A172 (cell line): ENCODE results near the gene NAALADL1. TPM values are rescaled to one million over a fixed set of nuclear protein-coding genes. Genes with fewer than 3 reads are reported as not detected.

Experiments used
- DNase-seq: peaks from one replicate; pipeline ENCODE4 v3.0.0-alpha.2; 2015; ENCODE audit warnings: low spot score
- total RNA-seq: library from RNA; depleted of rRNA; stranded (reverse); fragments of >200 nt; shearing (Covaris generic); gene quantifications from 2 replicates; pipeline ENCODE4 v1.2.3, GENCODE V29; 2014

NAALADL1 gene
- total RNA-seq, 1 experiment from 2014 or later, result not detected

DNA sequence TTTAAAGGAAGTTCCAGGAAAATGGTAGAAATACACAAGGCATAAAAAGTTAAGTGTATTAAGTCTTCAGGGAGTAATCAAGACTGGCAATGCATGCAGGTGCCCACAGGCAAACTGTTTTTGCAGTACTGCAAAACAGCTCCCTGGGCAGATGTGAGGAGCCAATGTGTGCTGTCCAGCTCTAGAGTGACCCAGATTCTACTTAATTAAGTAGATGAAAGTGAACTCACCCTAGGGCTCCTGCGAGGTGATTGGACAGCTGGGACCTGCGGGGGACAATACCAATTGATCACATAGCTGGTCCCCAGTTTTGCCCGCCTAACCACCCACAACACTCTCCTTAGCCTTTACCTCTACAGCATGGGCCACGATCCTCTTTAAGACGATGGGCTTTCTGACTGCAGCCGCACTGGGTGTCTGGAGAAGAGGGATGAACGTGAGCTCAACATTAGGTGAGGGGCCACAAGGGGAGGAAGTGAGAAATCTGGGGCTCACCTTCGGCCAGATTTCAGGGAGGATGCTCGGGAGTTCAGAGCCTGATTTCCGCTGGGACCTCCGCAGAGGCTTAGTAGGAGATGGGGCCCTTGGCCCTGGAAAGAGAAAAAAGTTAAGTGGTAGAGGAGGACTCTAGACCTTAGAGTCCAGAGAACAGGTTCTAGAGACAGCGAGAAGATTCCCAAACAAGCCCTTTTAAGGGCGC is 24.9 kb upstream of the NAALADL1 start:
- no peak for DNase-seq

DNA sequence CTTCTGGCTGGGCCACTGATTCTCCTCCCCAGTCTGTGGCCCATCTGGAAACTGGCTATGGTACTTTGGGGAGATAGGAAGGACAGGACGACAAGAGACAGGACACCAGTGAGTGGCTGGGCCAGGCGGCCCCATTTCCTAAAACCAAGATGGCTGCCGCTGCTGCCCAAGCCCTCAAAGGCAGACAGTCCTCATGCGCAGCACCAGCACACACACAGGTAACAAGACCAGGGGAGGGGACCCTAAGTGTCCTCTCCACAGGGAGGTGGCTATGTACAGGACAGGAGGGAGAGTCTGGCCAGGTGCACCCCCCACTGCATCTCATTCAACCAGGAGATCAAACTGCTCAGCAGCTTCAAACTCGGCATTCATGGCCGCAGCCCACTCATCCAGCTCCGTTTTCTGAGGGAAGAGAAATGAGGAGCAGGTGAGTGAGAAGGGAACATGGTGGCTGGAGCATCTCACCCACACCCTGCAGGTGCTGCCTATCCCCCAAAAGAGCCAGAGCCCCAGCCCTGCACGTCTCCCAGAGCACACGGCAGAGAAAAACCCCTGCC is 20.5 kb upstream of the NAALADL1 start:
- no peak for DNase-seq

DNA sequence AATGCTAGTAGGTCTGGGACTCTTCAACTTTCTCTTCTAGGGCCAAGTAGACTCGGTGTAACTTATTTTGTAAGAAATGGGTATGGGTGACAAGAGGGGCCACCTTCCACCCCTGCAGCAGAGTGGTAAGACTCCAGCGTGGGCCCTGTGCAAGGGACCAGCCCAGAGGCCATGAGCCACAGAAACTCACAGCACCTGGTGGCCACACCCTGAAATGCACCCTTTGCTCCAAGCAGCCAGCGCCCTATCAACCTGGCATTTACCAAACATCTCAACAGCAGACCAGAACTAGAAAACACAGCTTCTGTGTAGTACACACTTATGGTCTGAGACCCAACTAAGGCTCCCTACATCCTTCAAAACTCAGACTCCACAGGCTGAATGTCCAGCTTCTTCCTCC is 19.8 kb upstream of the NAALADL1 start:
- DNase-seq, result peak; percentile 29

DNA sequence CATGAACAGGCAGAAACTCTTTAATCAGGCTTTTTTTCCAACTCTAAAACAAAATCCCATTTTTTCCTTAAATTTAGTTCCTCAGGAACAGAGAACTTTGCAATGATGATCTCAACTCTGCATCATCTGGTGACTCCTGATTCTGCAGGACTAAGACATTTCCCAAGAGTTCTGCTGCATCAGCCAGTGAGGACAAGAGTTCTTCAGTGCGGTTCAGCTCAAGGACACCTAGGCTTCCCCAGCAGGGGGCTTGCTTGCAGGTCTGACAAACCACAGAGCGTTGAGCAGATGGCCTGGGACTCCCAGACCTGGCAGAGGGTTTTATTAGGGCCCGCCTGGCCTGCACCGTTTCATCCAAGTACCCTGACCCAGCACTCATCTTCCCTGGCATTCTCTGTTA is 19.1 kb upstream of the NAALADL1 start:
- DNase-seq, result no peak

DNA sequence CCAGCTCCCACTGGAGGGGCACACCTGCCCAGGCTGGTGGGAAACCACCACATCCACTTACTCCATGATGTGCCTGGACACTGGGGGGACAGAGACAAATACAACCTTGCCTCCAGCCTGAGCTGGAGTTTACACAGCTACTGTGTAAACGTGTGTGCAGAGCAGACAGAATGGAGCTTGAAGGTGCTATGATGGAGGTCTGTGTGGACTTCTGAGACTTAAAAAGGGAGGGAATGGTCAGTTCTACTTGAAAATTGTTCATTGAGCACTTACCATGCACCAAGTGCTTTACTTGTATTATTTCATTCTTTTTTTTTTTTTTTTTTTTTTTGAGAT is 14.2 kb upstream of the NAALADL1 start:
- no peak for DNase-seq

DNA sequence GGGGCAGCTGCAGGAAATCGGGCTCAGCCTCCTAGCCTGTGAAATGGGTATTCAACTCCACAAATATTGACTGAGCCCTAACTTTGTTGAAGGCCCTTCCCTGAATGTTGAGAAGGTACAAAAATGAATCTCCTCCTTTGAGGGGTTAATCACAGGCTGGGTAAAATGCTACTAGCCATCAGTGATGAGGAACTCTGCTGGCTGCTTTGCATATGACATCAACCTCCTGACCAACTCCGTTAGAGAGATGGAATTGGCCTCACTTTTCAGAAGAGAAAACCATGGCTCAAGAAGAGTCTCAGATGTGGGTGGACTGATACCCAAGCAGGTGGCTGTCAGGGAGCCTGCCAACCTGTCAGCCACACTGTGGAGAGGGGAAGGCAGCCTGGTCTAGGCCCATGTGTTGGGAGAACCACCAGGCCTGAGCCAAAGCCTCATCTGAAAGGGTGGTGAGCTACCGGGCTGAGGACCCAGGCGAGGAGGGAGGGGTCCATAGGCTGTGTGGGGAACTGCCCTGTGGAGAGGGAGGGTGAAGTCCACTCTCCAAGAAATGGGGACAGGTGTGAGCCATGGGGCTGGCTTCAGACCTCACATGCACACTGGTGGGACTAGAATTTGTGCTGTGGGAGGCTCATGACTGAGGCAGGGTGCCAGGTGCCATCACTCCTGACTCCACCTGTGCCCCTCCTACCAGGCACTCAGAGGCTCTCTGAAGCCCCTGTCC is 13.7 kb upstream of the NAALADL1 start:
- no peak for DNase-seq

DNA sequence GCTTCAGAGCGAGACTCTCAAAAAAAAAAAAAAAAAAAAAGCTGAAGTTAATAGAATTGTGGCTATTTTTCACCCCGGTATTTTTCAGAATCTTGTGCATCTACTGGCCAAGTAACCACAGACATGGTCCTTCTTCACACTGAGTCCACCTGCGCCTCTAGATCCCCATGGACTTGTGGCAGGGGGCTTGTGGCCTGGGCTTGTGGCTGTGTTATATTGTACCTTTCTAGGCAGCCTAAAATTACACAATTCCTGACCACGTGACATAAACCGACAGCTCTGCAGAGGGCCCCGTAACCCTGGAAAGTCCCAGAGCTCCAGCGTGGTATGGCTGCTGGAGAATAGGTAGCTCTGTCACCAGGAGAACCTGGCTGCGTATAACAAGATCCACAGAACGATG is 10.9 kb upstream of the NAALADL1 start:
- DNase-seq, result no peak

DNA sequence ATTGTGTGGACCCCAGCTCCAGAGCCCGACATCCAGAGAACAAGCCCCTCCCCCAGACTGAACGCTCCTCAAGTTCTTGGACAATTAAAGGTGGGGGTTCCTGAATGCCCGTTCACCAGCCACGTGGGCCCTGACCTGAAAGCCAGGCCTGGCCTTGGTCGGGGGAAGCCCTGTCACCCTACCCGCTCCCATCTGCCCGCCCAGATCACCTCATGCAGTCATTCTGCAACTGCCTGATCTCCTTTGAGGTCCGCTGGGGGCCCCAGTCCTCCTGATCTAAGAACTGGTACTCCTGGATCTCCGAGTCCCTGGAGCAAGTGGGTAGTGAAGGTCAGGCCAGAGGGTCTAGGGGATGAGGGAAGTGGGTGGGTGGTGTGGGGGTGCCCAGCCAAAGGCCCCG is 9.1 kb upstream of the NAALADL1 start:
- DNase-seq, result no peak

DNA sequence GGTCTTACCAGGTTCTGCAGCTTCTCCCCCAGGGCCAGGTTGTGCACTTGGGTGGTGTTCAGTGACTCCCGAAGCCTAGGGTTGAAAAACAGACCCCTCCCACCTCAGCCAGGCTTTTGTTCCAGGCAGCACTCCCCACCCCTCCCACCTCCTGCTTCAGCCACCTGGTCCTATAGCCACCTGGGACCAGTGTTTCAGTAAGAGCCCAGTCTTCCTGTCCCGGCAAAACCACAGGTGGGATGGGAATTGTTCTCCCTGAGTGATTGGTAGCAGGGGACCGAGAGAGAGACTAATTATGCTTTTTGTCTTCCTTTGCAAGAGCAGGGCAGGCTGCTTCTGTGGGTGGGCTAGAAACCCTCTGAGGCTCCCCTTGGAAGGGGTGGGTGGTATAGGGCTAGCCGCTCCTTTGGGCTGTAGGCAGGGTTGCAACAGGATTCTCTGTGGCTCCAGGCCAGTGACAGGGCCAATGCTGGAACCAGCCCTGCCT is 8.5 kb upstream of the NAALADL1 start:
- no peak for DNase-seq

DNA sequence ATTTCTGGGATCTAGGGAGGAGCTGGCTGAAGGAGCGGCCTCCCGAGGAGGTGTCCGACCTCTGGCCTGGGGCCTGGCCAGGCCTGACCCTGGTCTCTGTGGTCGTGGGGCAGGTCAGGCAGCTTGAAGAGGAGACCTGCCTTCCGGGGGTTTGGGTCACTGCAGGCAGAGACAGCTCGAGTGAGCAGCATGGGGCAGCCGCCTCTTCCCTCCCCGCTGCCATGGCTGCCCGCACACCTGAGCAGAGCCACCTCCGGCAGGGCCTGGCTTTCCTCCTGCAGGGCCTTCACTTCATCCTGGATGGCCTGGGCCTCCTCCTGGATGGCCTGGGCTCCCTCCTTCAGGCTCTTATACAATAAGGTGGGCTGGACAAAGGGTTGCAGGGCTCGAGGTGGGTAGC is 8.0 kb upstream of the NAALADL1 start:
- no peak for DNase-seq

DNA sequence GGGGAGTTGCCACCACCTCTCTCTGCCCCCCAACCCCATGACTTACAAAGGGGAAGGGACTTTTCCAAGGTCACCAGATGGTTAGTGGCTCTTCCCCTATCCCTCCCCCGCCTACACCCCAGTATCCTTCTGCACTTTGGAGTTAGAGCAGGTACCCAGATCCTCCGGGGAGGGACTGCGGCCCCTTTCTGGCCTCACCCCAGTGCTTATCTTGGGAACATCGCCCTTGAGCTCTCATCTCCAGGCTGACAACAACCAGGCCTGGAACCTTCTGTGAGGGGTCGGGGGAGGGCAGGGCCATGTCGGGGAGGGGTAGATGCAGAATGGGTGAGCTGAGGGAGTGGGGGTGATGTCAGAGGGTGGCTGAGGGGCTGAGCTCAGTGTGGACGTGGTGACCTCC is 7.5 kb upstream of the NAALADL1 start:
- no peak for DNase-seq

DNA sequence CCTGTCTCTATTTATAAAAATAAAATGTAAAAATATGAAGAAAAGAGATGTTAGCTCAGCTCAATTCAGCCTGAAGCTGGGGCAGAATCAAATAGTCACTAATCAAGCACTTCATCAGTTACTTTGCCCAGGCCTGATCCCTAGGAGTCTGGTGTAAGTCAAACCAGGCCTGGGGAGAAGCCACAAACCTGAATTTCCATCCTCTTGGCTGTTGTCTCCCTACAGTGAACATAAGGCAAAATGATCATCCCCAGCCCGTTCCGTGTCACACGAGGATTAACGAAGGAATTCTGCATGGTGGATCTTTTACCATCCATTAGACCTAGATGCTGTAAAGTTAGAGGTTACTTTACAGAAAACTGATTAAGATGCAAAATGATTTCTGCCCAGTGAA is 6.5 kb upstream of the NAALADL1 start:
- DNase-seq, result no peak

DNA sequence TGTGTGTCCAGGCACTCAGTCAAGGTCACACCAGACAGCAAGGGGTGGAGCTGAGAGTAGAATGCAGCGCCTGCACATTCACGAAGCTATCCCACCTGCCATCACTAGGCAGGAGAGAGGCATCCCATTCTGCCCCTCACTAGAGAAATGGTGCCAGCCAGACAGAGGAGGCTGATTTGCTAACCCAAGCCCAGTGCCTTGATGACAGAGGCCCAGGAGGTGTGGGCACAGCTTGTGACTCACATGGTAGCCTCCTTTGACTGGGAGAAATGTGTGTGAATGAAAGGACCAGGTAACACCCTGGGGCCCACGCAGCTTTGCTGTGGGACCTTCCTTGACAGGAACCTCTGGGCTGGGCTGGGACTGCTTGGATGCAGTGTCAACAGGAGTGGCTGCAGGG is 5.2 kb upstream of the NAALADL1 start:
- no peak for DNase-seq

DNA sequence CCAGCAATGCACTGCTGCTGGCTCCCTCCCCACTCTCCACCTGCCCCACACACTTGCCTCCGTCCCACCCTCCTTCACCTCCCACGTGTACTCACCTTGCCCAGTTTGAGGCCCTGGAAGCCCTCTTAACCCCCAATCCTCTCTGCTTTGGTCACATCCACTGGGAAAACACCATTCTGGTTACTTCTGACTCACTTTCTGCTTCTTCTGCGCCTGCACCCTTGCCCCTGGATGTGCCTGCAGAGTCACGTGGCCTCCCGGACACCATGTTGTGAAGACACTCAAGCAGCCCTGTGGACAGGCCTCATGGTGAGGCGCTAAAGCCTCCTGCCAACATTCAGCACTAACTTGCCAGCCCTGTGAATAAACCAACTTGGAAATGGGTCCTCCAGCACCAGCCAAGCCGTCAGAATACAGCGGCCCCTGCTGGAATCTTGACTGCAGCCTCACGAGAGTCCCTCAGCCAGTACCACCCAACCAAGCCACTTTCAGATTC is 2.6 kb upstream of the NAALADL1 start:
- DNase-seq, result no peak

DNA sequence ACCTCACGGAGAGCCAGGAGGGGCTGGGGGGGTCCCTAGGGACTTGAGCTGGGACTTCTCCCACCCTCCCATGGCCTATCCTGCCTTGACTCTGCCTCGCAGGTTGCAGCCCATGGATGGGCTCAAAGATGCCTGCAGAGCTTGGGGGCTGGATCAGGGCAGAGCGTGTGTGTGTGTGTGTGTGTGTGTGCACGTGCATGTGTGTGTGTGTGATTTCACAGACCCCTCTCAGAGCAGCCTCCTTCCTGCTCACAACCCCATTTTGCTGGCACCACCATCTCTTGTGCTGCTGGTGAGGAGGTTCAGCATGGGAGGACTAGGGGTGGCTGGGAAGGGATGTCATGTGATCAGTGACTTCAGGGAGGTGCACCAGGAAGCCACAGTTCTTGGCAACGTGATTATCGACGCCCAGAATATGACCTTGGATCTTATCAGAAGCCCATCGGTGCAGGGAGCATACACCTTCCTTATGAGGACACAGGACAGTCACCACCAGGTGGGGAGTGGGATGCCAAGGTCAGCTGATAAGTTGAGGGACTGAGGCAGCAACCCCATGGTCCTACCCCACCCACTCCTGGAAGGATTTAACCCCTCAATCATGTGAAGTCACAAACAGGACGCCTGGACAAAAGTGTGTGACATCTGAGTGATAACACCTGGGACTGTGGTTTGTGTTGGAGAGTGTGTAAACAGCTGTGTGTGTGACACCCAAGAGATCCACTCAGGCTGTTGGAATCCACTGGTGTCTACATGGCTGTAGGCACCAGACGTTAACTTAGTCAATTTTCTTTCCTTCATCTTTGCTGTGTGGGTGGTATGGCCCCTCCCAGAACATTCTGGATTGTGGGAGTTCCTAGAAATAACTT is 1.8 kb upstream of the NAALADL1 start:
- no peak for DNase-seq

DNA sequence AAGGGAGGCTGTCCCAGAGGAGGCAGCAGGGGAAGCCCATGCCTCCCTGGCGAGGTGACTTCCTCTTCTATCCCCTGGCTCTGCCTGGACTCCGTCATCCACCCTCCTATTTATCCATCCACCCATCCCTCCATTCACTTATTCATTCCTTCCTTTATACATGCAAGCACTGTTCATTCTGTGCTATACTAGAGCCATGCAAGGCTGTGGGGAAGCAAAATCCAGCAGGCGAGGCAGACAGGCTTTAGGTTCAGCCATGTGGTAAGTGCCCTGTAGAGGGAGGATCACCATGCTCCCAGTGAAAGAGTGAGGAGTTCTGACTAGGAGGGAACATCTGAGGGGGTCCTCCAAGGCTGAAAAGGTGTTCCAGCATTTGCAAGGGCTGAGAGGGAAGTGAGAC is 1.2 kb upstream of the NAALADL1 start:
- DNase-seq, result no peak

DNA sequence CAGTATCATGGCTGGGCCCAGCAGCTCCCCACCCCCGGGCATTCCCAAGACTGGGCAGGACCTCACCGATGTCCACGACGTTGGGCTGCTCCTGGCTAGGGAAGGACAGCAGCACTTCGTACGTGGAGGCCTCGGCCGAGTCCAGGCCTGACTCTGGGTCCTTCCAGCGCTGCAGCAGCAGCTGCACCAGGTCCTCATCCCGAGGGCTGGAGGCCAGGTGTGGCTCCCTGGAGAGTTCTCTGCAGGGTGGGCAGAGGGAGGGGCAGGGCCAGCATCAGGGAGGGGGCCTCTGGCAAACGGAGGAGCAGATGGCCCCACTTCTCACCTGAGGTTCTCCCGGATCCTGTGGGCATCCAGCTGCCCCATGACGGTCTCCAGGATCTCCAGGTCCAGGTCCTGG is 341 bp downstream of the NAALADL1 start:
- DNase-seq, result no peak

DNA sequence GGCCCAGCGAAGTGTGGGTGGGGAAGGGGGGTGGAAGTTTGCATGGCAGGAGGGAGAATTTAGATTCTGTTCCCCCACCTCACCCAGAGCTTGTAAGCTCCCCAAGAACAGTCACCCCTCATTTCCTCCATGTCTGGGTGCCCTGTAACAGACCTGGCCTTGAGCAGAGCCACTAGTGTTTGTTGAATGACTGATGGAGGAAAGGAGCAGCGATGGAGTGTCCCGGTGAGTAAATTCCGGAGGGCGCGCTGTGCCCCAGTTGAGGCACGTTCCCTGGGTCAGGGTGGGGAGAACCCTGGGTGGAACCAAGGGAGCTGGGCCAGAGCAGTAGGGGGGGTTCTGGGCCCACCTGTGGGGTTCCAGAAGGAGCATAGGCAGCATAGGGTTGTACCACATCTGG is 827 bp downstream of the NAALADL1 start:
- DNase-seq, result no peak

DNA sequence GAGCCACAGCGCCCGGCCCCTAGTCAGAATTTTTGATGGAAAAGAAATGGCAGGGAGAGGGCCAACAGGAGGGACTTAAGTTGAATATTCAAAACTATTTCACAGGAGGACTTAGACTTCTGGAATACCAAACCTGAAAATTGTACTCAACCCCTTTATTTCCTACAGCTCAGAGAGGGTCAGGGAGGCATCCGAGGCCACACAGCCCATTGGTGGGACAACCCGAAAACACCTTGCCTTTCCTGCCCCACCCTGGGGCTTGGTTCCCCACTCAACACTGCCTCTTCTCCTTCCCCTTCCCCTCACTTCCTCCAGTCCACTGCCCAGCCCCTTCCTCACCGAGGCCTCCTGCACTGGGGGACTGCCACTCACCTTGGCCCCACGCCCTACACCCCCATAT is 1.4 kb downstream of the NAALADL1 start:
- DNase-seq, result no peak

DNA sequence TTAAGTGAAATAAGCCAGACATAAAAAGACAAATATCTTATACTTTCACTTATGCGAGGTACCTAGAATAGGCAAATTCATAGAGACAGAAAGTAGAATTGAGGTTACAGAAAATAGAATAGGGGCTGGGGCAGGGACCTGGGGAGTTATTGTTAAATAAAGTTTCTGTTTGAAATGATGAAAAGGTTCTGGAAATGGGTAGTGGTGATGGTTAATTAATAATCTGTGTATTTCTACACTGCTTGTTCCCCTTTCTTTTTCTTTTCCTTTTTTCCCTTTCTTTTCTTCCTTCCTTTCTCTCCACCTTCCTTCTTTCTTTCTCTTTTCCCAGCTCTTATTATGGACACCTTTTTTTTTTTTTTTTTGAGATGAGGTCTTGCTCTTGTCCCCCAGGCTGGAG is 2.8 kb downstream of the NAALADL1 start:
- DNase-seq, result no peak

DNA sequence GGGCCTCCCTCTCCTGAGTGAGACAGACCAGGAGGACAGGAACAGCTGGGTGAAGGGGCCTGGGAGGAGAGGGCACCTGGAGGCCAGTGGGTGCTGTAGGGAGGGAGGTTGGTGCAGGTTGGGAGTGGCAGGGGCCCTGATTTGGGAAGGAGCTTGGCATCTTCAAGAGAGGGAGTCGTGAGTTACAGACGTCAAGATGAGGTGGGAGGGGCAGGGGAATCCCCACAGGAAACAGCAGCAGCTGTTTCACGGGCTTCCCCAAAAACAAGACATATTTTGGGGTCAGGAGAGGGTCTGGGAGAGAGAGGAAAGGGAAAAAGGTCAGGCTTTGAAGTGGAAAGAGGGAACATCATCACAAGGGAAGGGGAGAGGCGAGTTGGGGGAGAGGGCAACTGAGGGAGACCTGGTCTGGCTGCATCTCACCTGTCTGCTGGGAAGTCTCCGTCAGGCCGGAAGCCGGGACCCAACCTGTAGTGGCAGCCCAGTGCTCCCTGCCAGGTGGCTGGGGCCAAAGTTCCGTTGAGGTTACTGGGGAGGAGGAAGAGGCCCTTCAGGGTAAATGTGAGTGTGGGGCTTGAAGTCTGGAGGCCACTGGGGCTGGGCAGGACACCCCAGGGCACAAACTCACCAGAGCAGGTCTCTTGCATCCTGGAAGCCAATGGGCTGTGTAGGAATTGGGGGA is 4.4 kb downstream of the NAALADL1 start:
- no peak for DNase-seq

DNA sequence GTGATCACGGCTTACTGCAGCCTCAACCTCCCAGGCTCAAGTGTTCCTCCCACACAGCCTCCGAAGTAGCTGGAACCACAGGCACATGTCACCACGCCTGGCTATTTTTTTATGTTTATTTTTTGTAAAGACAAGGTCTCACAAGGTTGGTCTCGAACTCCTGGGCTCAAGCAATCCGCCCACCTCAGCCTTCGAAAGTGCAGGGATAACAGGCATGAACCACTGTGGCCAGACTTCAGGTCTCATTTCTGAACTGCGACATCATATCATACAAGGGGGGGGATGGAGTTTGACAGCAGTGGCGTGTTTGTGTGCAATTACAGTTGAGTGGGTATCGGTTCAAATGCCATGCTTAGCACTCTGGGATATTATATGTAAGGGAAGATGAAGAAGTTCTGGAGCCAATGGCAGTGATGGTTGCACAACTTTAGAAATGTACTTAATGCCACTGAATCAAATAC is 6.9 kb downstream of the NAALADL1 start:
- DNase-seq, result no peak
